GM19372 (cell line): ENCODE results near the gene HSD17B14.
"Not testable (repeated sequence)": the region's sequence is repeated elsewhere in the genome, so short reads cannot be mapped to it uniquely, and the experiment has no call there.

Experiments
- ATAC-seq: cut with Tn5 transposase; IDR thresholded peaks from one replicate; pipeline ENCODE4 v1.9.1; 2021; ENCODE audit warnings: mild to moderate bottlenecking, low read depth, moderate library complexity; ENCODE audit not compliant: unreplicated experiment

Gene HSD17B14

DNA sequence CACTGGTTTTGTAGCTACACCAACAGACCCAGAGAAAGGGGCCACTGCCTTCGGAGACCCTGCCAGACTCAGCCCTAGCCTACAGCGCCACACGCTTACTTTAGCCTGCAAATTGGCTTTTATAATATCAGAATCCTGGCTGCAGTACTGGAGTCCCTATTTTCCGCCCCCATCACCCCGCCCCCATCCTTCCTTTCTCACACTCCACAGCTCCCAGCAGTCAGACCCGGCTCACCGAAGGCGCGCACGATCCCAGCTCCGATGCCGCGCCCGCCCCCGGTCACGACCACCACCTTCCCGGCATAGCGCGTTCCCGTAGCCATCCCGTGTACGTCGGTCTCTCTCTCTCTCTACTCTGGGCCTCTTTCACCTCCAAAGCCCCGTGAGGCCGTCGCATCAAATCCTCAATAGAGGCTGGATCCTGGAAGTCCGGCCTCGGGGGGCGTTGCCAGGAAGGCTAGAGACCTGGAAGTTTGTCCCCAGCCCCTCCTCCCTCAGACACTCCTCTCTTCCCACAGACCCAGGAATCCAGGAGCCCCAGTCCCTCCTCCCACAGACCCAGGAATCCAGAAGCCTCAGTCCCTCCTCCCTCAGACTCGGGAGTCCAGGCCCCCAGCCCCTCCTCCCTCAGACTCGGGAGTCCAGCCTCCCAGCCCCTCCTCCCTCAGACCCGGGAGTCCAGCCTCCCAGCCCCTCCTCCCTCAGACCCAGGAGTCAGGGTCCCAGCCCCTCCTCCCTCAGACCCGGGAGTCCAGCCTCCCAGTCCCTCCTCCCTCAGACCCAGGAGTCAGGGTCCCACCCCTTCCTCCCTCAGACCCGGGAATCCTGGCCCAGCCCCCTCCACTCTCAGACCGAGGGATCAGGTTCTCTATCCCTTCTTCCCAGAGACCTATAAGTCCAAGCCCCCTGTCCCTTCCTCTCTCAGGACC lies at the start of gene HSD17B14:
Gene HSD17B14 (minus strand): TSS at position 403 of the 929 bp plus-strand sequence. CDS start 80 bp downstream, at position 323.
- no peak for ATAC-seq

DNA sequence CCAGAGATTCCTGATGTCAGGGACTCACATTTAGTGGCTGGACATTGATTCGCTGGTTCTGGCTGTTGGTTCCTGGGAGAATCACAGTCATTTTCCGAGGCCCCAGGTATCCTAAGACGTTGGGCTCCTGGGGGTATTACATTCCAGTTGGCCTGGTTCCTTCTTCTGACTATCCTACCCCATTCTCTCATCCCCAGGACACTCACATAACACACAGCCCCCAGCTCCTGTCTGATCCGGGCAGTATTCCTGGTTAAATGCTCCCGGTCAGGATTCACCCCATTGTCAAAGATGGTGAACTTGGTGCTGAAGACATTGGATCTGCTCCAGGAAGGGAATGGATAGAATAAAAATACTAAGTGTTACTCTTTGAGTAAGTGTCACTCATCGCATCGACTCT lies 47.4 kb upstream of the HSD17B14 start:
- no peak for ATAC-seq

DNA sequence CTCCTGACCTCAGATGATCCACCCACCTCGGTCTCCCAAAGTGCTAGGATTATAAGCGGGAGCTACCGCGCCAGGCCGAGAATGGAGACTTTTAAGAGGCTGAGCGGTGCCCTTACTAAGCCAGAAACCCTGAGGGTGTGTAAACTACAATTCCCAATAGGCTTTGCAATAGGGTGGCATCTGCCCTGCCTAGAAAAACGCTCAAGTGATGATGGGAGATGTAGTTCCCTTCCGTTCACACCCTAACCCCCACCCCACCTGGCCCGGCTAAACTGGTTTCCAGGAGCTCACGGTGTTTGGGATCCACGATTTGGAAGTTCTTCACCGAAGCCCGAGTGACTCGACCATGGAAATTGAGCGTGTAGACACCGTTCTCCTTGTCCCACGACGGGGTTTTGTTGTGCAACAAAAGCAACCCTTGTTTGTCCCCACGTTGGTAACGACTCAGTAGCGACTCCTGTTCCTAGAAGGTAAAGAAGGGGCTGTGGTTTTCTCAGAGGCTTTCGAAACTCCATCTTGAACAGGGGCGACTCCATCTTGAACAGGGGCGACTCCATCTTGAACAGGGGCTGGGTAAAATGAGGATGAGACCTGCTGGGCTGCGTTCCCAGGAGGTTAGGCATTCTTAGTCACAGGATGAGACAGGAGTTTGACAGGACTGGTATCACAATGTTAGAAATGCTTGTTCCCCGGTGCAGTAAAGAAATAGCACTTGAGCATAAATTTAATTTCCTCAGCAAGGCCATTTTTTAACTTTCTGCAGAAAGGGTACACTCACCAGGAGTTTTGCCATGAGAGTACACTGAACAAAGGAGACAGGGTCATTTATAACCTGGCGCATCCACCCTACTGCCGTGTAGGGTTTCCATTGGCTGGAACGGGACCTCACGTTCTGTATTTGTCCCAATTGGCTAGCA lies 45.7 kb upstream of the HSD17B14 start:
- ATAC-seq: no peak

DNA sequence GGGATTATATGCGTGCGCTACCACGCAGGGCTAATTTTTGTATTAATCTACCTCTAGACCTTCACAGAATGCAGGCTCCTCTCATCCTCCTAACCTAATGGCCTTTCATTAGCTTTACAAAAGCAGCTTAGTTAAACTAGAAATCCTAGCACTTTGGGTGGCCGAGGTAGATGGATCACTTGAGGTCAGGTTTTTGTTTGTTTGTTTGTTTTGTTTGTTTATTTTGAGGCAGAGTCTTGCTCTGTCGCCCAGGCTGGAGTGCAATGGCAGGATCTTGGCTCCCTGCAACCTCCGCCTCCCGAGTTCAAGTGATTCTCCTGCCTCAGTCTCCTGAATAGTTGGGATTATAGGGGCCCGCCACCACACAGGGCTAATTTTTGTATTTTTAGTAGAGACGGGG lies 43.4 kb upstream of the HSD17B14 start:
- not testable (repeated sequence) for ATAC-seq

DNA sequence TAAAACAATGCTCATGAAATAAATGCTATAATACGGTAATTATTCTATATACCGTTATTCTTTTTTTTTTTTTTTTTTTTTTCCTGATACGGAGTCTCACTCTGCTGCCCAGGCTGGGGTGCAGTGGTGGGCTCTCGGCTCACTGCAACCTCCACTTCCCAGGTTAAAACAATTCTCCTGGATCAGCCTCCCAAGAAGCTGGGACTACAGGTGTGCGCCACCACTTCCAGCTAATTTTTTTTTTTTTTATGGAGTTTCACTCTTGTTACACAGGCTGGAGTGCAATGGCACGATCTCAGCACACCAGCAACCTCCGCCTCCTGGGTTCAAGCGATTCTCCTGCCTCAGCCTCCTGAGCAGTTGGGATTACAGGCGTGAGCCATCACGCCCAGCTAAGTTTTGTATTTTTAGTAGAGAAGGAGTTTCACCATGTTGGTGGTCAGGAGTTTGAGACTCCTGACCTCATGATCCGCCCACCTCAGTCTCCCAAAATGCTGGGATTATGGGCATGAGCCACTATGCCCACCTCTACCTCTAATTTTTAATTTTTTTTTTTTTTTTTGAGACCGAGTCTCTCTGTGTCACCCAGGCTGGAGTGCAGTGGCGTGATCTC lies 42.8 kb upstream of the HSD17B14 start:
- ATAC-seq: no peak

DNA sequence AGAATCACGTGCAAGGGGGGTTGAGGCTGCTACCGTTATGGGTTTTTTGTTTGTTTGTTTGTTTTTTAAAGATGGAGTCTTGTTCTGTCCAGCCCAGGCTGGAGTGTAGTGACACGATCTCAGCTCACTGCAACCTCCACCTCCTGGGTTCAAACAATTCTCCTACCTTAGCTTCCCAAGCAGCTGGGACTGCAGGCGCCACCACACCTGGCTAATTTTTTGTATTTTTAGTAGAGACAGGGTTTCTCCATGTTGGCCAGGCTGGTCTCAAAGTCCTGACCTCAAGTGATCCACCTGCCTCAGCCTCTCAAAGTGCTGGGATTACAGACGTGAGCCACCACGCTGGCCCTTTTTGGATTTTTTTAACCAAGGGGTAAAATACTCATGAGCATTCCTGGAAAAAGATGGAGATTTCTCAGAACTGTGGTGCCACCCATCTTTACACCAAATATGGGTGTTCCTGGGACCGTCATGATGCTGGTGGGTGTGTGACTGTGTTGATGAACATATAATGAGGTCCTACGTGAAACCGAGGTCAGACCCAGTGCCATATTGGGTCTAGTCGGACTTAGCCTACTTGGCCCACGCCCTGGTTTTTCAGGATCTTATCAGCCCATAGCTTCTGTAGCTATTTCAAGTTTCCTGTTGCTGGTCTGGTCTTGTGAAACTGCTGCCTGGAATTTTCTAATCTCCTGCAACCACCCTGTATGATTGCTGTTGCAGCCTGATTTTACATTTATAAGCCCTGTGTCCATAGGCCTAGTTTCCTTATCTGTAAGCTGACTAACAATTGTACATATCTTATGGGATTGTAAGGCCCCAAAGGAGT lies 42.1 kb upstream of the HSD17B14 start:
- ATAC-seq: no peak

DNA sequence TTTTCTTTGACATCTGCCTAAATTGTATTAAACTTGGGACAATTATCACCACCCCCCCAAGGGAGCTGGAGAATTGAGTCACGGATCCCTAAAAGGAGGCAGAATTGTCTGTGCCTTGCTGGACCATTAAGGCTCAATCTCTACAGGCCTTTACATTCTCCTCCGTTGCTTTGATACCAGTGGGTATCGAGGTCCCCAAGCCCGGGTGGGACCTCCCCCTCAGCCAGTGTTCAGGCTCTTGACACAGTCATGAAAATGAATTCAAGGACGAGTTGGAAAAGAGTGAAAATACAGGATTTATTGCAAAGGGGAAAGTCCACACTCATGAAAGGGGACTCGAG lies 41.5 kb upstream of the HSD17B14 start:
- no peak for ATAC-seq

DNA sequence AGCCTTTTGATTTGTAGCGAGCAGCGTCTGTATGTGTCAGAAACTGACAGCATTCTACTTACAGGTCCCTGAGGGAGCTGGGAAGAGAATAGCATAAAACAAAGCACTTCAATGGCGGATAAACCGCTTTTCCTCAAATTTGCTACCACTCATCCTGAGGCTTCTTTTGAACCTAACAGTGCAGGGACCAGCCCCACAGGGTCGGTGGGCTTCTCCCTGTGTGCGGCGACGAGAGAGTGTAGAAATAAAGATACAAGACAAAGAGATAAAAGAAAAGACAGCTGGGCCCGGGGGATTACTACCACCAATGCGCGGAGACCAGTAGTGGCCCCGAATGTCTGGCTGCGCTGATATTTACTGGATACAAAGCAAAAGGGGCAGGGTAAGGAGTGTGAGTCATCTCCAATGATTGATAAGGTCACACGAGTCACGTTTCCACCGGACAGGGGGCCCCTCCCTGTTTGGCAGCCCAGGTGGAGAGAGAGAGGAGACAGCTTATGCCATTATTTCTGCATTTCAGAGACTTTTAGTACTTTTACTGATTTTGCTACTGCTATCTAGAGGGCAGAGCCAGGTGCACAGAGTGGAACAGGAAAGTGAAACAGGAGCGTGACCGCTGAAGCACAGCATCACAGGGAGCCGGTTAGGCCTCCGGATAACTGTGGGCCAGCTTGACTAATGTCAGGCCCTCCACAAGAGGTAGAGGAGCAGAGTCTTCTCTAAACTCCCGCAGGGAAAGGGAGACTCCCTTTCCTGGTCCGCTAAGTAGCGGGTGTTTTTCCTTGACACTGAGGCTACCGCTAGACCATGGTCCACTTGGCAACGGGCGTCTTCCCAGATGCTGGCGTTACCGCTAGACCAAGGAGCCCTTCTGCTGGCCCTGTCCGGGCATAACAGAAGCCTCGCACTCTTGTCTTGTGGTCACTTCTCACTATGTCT lies 40.0 kb upstream of the HSD17B14 start:
- ATAC-seq: not testable (repeated sequence)

DNA sequence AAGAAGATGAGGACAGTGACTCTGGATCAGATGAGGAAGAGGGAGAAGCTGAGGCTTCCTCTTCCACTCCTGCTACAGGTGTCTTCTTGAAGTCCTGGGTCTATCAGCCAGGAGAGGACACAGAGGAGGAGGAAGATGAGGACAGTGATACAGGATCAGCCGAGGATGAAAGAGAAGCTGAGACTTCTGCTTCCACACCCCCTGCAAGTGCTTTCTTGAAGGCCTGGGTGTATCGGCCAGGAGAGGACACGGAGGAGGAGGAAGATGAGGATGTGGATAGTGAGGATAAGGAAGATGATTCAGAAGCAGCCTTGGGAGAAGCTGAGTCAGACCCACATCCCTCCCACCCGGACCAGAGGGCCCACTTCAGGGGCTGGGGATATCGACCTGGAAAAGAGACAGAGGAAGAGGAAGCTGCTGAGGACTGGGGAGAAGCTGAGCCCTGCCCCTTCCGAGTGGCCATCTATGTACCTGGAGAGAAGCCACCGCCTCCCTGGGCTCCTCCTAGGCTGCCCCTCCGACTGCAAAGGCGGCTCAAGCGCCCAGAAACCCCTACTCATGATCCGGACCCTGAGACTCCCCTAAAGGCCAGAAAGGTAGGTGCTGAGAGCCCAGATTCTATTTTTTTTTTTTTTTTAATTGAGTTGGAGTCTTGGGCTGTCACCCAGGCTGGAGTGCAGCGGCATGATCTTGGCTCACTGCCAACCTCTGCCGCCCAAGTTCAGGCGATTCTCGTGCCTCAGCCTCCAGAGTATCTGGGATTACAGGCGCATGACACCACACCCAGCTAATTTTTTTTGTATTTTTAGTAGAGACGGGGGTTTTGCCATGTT lies 38.2 kb upstream of the HSD17B14 start:
- no peak for ATAC-seq

DNA sequence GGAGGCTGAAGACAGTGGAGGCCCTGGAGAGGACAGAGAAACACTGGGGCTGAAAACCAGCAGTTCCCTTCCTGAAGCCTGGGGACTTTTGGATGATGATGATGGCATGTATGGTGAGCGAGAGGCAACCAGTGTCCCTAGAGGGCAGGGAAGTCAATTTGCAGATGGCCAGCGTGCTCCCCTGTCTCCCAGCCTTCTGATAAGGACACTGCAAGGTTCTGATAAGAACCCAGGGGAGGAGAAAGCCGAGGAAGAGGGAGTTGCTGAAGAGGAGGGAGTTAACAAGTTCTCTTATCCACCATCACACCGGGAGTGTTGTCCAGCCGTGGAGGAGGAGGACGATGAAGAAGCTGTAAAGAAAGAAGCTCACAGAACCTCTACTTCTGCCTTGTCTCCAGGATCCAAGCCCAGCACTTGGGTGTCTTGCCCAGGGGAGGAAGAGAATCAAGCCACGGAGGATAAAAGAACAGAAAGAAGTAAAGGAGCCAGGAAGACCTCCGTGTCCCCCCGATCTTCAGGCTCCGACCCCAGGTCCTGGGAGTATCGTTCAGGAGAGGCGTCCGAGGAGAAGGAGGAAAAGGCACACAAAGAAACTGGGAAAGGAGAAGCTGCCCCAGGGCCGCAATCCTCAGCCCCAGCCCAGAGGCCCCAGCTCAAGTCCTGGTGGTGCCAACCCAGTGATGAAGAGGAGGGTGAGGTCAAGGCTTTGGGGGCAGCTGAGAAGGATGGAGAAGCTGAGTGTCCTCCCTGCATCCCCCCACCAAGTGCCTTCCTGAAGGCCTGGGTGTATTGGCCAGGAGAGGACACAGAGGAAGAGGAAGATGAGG lies 37.4 kb upstream of the HSD17B14 start:
- no peak for ATAC-seq

DNA sequence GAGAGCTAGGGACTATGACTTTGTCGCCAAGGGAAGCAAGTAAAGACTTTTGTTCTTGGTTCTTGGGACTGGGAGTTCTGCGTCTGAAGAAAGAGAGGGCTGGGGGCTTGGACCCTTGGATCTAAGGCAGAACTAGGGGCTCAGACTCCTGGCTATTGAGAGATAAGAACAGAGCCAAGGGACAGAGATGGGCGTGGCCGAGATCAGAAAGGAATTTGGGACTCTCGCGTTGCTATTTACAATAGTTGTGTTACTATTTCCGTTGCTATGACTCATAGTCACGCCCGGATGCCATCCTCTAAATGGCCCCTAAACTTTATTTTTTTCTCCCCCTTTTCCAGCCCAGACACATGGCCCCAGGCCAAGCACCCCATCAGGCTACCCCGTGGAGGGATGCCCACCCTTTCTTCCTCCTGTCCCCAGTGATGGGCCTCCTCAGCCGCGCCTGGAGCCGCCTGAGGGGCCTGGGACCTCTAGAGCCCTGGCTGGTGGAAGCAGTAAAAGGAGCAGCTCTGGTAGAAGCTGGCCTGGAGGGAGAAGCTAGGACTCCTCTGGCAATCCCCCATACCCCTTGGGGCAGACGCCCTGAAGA lies 36.7 kb upstream of the HSD17B14 start:
- ATAC-seq: no peak

DNA sequence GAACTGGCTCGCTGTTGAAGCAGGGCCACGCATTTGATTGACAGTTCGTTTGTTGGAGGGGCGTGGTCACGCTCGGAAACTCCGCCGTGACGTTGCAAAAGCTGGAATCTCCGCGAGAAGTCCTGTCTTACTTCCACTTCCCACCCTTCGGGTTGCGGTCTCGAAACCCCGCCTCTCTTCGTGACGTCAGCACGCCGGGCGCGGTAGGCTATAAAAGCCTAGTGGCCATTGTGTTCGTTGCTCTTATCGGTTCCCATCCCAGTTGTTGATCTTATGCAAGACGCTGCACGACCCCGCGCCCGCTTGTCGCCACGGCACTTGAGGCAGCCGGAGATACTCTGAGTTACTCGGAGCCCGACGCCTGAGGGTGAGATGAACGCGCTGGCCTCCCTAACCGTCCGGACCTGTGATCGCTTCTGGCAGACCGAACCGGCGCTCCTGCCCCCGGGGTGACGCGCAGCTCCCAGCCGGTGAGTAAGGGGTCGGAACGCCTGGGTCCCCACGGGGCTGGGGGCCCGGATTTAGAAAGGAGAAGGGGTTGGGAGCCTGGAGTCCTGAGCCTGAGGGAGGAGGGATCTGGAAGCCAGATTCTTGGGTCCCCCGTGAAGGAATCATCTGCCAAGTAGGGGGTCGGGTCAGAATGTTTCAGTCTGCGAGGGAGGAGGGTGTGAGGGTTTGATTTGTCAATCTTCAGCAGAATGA lies 36.0 kb upstream of the HSD17B14 start, which contains the start of gene PPP1R15A:
Gene PPP1R15A (plus strand): TSS at position 240 of the 702 bp plus-strand sequence. CDS start 813 bp downstream, outside the sequence.
- ATAC-seq: peak; percentile 46

DNA sequence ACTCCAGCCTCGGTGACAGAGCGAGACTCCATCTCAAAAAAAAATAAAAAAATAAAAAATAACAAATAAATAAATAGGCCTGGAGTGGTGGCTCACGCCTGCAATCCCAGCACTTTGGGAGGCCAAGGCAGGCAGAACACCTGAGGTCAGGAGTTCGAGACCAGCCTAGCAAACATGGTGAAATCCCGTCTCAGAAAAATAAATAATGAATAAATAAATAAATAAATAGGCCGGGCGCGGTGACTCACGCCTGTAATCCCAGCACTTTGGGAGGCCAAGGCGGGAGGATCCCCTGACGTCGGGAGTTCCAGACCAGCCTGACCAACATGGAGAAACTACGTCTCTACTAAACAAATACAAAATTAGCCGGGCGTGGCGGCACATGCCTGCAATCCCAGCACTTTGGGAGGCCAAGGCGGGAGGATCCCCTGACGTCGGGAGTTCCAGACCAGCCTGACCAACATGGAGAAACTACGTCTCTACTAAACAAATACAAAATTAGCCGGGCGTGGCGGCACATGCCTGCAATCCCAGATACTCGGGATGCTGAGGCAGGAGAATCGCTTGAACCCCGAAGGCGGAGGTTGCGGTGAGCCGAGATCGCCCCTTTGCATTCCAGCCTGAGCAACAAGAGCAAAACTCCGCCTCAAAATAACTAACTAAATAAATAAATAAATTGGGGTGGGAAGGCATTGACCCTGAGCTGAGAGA lies 35.3 kb upstream of the HSD17B14 start:
- ATAC-seq: not testable (repeated sequence)

DNA sequence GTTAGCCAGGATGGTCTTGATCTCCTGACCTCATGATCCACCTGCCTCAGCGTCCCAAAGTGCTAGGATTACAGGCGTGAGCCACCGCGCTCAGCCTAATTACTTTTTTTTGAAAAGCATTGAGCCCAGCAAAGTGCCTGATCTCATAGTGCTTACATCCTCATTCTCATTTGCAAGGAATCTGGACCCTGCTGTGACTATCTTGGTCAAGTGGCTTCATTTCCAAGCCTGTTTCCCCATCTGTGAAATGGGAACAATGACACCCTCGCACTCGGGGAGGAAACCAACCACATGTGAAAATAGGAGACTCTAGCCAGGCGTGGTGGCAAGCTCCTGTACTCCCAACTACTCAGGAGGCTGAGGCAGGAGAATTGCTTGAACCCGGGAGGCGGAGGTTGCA lies 33.8 kb upstream of the HSD17B14 start:
- ATAC-seq: no peak

DNA sequence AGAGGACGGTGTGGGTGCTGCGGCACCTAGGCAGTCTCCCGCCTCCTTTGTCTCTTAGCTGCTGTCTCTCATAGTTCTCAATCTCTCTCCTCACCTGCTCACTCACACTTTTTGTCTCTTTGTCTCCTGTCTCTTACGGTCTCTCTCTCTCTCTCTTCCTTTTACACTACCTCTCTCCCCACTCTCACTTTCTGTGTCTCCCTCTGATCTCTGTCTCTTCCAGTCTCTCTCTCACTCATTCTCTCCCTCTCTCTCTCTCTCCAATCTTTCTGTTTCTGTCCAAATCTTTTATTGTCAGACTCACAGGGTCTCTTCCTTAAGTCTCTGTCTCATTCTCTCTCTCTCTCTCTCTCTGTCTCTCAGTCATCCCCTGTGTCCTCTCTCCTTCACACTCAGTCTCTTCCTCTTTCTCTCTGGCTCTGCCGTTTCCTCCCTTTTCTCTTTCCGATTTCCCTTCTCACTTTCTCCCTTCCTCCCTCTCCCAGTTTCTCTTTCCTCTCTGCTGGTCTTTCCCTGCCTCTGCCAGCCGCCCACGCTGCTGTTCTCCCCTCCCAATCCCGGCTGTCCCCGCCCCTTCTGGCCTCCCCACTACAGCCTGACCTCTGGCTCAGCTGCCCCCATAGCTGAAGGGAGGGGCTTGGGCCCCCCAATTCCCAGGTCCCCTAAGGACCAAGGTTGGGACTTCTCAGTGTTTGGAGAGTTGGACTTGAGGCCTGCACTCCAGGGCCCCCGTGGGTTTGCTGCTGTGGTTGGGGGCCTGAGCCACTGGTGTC lies 32.0 kb upstream of the HSD17B14 start, which contains the start of gene PLEKHA4:
Gene PLEKHA4 (minus strand): TSS at position 504 of the 773 bp plus-strand sequence. CDS start 997 bp downstream, outside the sequence.
- no peak for ATAC-seq
